NB4 (cell line): ENCODE measurements around the gene TRIM38.
"Not testable (repeated sequence)": the region's sequence is repeated elsewhere in the genome, so short reads cannot be mapped to it uniquely, and the experiment has no call there.

ENCODE experiments used
- CTCF ChIP-seq: IDR thresholded peaks from one replicate; pipeline ENCODE4 v1.5.1; 2012; ENCODE audit warnings: low read depth, low read length
- POLR2A ChIP-seq: IDR thresholded peaks from 2 replicates; pipeline ENCODE4 v1.6.1; 2011; ENCODE audit warnings: mild to moderate bottlenecking; ENCODE audit not compliant: insufficient read length; ENCODE audit errors: extremely low read depth

- not testable (repeated sequence) for TF ChIP-seq POLR2A, CTCF
Measured at GRCh38 chr6:25945738-25946137, 16.9 kb upstream of the TRIM38 start.
